HG03159 (cell line): Measurements from ENCODE around the gene EIF2S1.
"Not testable (repeated sequence)": the region's sequence is repeated elsewhere in the genome, so short reads cannot be mapped to it uniquely, and the experiment has no call there.

ENCODE experiments used
- ATAC-seq: cut with Tn5 transposase; IDR thresholded peaks from one replicate; pipeline ENCODE4 v1.9.1; 2021; ENCODE audit warnings: mild to moderate bottlenecking, moderate library complexity; ENCODE audit not compliant: unreplicated experiment

The EIF2S1 gene

DNA sequence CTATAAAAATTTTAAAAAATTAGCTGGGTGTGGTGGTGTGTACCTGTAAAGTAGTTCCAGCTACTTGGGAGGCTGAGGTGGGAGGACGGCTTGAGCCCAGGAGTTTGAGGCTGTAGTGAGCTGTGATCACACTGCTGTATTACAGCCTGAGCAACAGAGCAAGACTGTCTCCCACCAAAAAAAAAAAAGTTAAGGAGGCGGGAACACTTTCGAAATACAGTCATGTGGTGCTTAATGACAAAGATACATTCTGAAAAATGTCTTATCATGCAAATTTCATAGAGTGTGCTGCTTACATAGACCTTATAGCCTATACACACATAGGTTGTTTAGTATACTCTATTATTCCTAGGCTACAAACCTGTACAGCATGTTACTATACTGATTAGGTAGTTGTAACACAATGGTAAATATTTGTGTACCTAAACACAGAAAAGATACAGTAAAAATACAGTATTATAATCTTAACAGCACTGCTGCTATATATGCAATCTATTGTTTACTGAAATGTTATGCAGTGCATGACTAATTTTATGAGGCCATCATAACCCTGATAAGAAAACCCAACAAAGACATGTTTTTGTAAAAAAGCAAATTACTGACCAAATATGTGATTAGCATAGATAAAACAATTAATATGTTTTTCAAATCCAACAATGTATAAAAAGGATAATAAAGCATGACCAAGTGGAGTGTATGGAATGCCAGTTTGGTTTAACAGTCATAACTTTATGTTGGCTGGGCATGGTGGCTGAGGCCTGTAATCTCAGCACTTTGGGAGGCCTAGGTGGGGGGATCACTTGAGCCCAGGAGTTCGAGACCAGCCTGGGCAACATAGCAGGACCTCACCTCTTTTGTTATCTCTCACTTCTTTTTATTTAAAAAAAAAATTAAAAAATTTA, 11.4 kb downstream of the EIF2S1 start:
- ATAC-seq: no peak

- no peak for ATAC-seq
Measured at GRCh38 chr14:67372833-67373232, 12.7 kb downstream of the EIF2S1 start.

DNA sequence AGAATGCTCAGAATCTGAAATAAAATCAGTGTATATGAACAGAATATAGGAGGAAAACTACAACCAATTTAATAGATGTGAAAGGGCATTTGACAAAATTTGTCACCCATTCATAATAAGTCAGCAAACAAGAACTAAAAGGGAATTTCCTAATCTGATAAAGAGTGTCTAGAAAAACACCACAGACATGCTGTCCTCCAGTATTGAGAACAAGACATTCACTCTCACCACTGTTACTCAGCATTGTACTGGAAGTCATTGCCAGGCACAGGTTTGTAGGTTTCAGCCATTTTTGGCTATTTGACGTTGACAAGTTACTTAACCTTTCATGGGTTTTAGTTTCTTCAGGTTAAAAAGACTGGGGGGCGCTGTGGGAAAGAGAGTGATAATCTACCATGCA, 13.2 kb downstream of the EIF2S1 start:
- ATAC-seq: no peak

- ATAC-seq: no peak
Measured at GRCh38 chr14:67377916-67378315, 17.8 kb downstream of the EIF2S1 start.

GRCh38 chr14:67385120-67385519, 25.0 kb downstream of the EIF2S1 start:
- no peak for ATAC-seq

GRCh38 chr14:67385618-67386017, 25.5 kb downstream of the EIF2S1 start:
- ATAC-seq: no peak

DNA sequence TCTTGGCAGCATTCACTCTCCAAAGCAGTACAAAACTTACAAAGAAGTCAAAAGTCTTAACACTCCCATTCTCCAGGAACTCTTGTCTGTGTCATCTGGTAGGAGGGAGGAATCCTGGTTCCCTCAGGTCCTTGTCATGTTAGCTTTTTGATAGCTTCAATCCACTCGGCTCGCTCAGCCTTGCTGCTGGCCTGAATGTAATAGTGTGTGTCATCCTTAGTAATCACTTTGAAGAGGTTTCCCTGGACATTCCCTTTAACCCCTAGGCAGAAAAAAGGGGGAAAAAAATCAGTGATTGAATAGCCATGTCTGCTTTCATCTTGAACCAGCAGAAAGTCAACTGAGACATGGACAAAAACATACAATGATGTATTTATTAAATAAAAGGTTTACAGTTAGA, 27.1 kb downstream of the EIF2S1 start:
- ATAC-seq: no peak

DNA sequence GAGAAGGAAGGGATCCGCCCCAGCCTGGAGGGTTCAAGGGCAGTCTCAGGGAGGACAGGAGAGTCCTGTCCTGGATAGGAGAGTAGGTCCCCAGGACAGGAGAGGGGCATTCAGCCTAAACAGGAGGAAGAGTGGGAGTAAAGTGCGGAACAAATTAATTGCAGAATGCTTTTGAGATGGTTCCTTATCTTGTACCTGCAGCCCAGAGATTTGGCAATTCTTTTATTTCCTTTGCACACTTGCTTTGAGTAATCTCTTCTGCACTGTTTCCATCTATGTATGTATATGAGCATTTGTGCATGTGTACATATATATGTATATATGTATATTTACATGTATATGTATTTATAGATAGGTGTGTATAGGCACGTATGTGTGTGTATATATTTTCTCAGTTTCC, 29.1 kb downstream of the EIF2S1 start:
- no peak for ATAC-seq

DNA sequence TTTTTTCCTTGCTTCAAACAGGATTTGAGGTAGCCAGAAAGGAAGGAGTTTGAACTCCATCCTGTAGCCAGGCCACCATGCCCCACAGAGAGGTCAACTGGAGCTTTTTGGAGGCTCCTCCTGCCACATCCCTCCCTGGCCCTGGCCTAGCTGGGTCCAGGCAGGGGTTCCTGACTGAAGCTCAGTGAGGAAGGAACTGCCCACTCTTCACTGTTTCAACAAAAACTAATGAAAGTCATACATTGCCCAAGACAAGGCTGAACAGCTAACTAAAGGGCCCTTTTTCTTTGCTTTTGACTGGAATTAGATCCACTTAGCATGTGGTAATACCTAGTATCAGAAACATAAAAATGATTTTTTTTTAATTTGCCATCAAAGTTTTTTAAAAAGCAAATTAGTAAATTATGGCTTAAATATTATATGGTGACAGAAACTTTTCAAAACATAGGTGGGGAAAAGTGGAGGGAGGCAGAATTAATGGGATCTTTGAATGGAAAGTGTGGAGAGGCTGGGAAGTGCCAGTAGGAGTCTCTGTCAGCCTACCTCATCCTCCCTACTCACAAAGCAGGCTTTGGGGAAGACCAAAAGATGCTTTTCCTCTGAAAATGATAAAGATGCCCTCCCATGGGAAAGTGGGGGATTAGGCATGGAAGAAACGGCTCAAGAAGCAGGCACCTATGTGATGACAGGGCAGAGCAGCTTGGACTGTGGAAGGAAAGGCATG, 29.8 kb downstream of the EIF2S1 start:
- ATAC-seq: no peak

GRCh38 chr14:67391268-67391667, 31.1 kb downstream of the EIF2S1 start:
- no peak for ATAC-seq

- ATAC-seq: no peak
Measured at GRCh38 chr14:67392123-67392522, 32.0 kb downstream of the EIF2S1 start.

DNA sequence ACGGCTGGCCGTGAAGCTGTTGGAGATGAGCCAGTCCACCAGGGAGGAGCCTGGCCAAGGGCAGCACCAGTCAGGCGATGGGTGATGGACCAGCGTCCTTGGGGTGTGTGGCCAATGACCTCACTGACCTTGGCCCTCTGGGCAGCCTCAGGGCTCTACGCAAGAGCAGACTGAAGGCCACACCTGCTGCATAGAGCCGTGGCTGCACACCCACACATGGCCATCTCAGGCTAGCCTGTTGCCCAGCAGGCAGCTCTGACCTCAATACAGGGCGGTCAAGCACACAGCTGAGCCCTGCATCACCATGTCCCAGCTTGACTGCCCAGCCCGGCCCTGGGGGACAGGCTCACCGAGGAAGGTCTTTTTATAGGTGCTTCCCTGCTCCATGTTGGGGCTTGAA, 32.7 kb downstream of the EIF2S1 start:
- ATAC-seq: no peak

DNA sequence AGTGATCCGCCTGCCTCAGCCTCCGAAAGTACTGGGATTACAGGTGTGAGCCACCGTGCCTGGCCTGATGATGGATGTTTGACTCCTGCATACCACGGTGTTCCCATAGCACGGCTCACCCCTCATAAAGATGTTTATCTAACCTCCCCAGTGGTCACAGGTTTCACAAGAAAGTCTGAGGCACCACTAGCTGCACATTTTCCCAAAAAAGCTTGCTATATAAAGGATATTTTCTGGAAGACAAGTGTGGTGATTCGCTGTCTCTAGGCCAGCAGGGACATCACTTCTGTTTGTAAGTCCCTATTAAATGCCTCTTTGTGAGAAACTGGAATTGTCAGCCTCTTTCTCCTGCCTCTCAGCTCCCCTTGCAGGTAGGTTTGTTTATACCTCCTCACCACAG, 33.6 kb downstream of the EIF2S1 start:
- ATAC-seq: no peak

DNA sequence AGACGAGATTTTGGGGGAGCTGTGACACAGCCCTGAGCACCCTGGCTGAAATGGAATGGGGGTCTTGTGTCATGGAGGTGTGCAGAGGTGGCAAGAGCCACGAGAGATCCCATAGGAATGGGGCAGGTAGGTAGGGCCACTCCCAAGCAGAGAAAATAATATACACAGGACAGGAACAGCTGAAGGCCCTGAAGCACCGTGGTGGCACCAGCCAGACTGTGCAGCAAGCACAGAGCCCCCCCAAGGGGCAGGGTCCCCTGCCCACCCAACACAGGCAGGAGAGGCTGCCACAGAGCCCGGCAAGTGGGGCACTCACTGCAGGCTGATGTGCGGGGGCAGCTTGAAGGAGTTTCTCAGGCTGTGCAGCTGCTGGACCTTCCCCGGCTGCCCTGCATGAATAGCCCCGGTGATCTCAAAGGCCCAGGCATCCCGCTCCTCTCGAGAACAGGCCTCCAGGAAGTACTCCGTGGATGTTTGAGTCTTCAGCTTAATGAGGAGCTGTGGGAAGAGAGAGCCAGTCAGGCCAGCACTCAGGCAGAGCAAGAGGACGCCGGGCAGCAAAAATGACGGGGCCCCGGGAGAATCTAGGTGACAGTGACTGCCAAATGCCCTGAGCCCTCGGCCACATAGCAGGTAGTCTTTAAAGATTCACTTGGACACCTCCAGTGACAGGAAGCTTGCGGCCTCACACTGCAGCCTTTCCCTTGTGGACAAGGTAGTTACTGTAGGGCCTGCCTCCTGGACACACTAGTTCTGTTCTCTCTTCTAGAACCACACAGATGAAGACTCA, 35.2 kb downstream of the EIF2S1 start:
- no peak for ATAC-seq

DNA sequence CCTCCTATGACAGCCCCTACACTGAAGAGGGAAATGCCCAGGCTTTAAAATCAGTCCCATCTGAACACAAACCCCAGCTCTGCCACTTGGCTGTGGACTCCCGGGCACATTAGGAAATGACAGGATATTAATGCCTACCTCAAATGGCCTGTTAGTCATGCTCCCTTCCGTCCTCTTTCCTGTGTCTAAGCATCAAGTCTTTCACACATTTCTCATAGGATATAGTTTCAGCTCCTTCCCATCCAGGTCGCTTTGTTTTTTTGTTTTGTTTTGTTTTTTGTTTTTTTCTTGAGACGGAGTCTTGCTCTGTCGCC, 35.7 kb downstream of the EIF2S1 start:
- ATAC-seq: no peak

DNA sequence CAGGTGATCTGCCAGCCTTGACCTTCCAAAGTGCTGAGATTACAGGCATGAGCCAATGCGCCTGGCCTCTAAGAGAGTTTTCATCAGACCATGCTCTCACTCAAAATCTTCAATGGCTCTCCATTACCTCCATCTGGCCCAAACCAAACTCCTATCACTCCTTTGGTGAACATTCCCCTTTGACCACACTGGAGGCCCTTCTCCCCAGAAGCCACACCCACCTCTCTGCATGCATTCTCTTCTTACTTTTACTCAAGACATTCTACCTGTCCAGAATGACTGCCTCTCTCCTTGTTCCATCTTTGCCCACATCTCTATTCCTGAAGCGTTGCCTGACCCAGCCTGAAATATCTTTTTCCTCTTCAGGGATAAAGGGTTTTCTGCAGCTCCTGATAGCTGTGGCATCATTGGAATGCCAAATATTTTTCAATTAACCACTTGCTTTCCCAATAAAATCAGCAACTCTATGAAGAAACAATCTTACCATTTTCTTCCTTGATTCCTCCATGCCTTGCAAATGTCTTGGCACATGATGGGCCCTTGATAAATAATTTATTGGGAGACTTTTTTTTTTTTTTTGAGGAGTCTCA, 36.3 kb downstream of the EIF2S1 start:
- no peak for ATAC-seq

- ATAC-seq: no peak
Measured at GRCh38 chr14:67397536-67397935, 37.4 kb downstream of the EIF2S1 start.

GRCh38 chr14:67400434-67400833, 40.3 kb downstream of the EIF2S1 start:
- ATAC-seq: no peak

GRCh38 chr14:67405771-67406170, 45.6 kb downstream of the EIF2S1 start:
- no peak for ATAC-seq

- not testable (repeated sequence) for ATAC-seq
Measured at GRCh38 chr14:67408122-67408801, 48.1 kb downstream of the EIF2S1 start.

- ATAC-seq: no peak
Measured at GRCh38 chr14:67409461-67409860, 49.3 kb downstream of the EIF2S1 start.
